Measurements from ENCODE around the gene RNH1.

RNH1 gene

GRCh38 chr11:465896-466530, 41.0 kb downstream of the RNH1 start:
- no peak overlapping the region for H3K4me3 ChIP-seq (ENCODE audit: low read length)
- TF ChIP-seq CTCF (conservative IDR thresholded peaks at IDR 0.05; ENCODE audit: low read depth, low read length), result no peak
- DNase-seq (ENCODE audit: low read depth), result no peak

DNA sequence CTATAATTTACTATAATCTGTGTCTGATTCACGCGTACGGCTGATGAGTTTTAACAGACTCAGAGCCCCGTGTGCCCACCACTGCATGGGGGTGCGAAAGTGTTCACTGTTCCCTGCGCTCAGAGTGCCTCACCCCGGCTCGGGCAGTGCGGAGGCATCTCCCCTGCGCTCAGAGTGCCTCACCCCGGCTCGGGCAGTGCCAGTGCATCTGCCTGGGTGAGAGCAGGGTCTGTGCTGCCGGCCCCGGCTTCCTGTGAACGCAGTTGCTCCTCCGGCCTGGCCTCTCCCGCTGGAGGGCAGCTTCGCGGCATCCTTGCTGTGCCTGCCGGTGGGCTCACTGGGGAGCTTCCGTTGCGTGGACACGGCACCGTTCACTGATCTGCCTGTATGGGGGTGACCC, 42.7 kb downstream of the RNH1 start:
- H3K4me3 ChIP-seq (ENCODE audit: low read length), result no peak overlapping the region
- TF ChIP-seq CTCF (conservative IDR thresholded peaks at IDR 0.05; ENCODE audit: low read depth, low read length), result no peak
- DNase-seq (ENCODE audit: low read depth), result no peak

DNA sequence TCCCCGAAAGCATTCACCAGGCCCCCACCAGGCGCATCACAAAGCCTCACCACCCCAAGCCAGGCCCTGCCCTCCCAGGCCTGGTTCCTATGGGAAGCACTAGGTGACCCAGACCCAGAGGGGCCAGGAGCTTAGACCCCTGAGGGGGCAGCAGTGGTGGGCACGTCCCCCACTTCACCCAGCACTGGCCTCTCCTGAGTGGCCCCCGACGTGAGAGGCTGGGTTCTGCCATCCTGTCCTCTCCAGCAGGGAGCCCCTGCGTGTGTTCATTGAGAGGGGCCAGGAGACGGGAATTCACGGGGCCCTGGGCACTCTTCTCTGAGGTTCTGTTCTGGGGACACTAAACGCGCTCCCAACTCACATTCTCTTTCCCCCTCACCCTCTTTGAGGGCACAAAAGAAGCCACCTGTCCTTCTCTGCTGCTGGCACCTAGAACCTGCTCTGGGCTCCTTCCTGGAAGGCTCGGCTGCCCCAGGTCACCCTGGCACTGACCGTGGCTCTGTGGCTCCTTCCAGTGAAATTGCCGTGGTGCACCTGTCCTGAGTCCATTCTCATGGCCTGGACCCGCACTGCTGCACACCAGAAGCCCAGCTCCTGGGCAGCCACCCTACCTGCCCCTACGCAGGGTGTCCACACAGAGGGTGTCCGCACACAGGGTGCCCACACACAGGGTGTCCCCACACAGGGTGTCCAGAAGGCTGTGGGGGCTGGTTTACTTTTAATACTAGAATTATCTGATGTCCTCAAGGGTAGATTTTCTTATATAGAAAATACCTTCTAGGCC, 44.7 kb downstream of the RNH1 start:
- no peak overlapping the region for H3K4me3 ChIP-seq (ENCODE audit: low read length)
- TF ChIP-seq CTCF (conservative IDR thresholded peaks at IDR 0.05; ENCODE audit: low read depth, low read length), result no peak
- no peak for DNase-seq (ENCODE audit: low read depth)

DNA sequence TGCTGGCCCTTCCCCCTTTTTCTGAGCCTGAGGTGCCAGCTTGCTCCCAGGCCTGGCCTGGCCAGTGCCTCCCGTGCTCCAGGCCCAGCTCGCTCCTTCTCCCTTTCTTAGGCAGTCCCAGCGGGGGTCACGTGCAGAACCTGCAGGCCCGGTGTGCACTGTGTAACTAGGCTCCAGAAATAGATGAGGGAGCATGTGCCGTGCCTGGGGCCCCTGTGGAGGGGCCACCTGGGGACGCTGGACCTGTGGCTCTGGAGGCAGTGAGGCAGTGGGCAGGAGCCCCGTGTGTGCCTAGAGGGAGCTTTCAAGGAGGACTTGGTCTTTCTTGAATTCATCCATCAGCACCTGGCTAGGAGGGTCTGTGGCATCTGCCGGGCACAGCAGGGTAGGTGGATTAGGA, 45.4 kb downstream of the RNH1 start:
- TF ChIP-seq CTCF (conservative IDR thresholded peaks at IDR 0.05; ENCODE audit: low read depth, low read length), result no peak
- no peak for DNase-seq (ENCODE audit: low read depth)
- no peak overlapping the region for H3K4me3 ChIP-seq (ENCODE audit: low read length)

DNA sequence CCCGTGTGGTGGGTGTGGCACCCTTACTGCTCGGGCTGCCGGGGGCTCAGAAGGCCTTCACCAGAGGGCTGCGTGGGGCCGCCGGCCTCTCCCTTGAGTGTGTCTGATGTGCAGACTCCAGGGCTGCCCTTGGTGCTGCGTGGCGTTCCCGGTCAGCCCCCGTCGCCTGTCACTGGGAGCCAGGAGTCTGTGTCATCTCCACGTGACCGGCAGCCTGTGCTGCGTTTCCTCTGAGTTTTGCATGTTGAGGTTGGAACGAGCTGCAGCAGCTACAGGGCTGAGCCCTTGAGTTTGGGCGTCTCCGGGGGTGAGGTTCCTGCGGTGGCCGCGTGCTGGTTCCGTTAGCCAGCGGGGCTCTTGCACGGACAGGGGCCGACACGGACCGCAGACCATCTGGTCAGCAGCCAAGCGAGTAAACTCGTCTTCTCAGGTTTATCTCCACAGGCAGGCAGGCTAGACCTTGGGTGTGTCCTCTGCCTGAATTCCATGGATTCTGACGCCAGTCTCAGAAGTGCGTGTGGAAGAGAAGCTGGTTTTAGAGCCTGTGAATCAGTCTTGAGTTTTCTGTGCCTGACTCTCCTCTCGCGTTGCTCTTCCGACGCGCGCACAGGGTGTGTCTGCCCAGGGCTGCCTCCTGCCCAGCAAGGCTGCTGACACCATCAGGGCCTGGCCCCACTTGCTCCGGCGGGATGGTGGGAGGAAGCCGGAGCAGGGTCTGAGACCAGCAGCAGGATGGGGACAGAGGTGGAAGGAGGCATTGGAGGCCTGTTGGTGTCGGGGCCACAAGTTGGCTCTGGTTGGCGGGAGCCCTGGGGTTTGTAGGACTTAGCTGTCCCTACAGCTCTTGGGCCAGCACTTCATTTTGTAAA, 46.5 kb downstream of the RNH1 start:
- H3K4me3 ChIP-seq (ENCODE audit: low read length), result no peak overlapping the region
- TF ChIP-seq CTCF (conservative IDR thresholded peaks at IDR 0.05; ENCODE audit: low read depth, low read length), result no peak
- peak; percentile 24 for DNase-seq (ENCODE audit: low read depth)

GRCh38 chr11:459511-460220, 47.4 kb downstream of the RNH1 start:
- no peak for DNase-seq (ENCODE audit: low read depth)
- no peak overlapping the region for H3K4me3 ChIP-seq (ENCODE audit: low read length)
- no peak for TF ChIP-seq CTCF (conservative IDR thresholded peaks at IDR 0.05; ENCODE audit: low read depth, low read length)

Data from retinal pigment epithelial cell (primary cell).